ENCODE results near the gene DCBLD2. TPM values are rescaled to one million over a fixed set of nuclear protein-coding genes. Genes with fewer than 3 reads are reported as not detected.

The DCBLD2 gene
- total and polyA plus RNA-seq, 2 donors (not counting 3 experiments of a cell fraction or from before 2014, with no cell fraction given) = 28.7 to 77.3 TPM

- Histone ChIP-seq H3K4me3 (replicated peaks in 1 of 3; ENCODE audit: insufficient read depth in 1 of 3, low read depth in 1 of 3, low read length in 3 of 3) (no peak overlapping the region), H3K9me1 (replicated peaks; ENCODE audit: control insufficient read depth, extremely low read depth, insufficient read depth, low read length) (no peaks in the 10 kb centered on the region), H3K27ac (ENCODE audit: insufficient read depth, low read depth, low read length) (no peak overlapping the region), H3K79me2 (ENCODE audit: control insufficient read depth, insufficient read depth, low read length) (no peaks in the 10 kb centered on the region), H3K9ac (replicated peaks; ENCODE audit: extremely low read depth, insufficient read depth, low read length) (no peak overlapping the region), H3K4me1 (ENCODE audit: control insufficient read depth, extremely low read depth, insufficient read depth, low read length) (peaks cover 36% of the 10 kb centered on the region), H3K36me3 (ENCODE audit: control insufficient read depth in 2 of 2, extremely low read depth in 1 of 2, insufficient read depth in 2 of 2, low read length in 2 of 2) (peaks cover 0 to 6% of the 10 kb centered on the region in 2 experiments), H3K27me3 (ENCODE audit: control insufficient read depth in 2 of 2, insufficient read depth in 2 of 2, low read length in 2 of 2) (no peaks in the 10 kb centered on the region), H4K20me1 (replicated peaks; ENCODE audit: control insufficient read depth, extremely low read depth, insufficient read depth, low read length) (no peaks in the 10 kb centered on the region), H3K4me2 (ENCODE audit: insufficient read depth, low read length) (no peak overlapping the region), H3K9me3 (replicated peaks; ENCODE audit: control insufficient read depth, insufficient read depth, low read length) (no peaks in the 10 kb centered on the region), H2AFZ (ENCODE audit: low read depth, low read length) (no peak overlapping the region)
- no peak for DNase-seq (ENCODE audit: low read depth, low spot score)
- intact Hi-C loops (cut with micrococcal nuclease) = no loop called here
- dilution Hi-C loops (cut with MboI; ENCODE audit: extremely low pct_ligation_motif_present, low sequenced_read_pairs) = no loop called here
- ChIA-PET POLR2A (interaction anchor here (1.1 kb wide), 1 partner anchor 15 kb away, joined by 3 read pairs; no protein-coding TSS in a partner anchor), CTCF (interaction anchor here (1.2 to 4.2 kb wide), 6 partner anchors 8 to 180 kb away, joined by 4 to 29 read pairs (median 7); no protein-coding TSS in a partner anchor)
- no TSS peak for BruUV-seq (replicated peaks)
- no peak for FAIRE-seq
- TF ChIP-seq GATA2 (IDR thresholded peaks at IDR 0.05; ENCODE audit: insufficient read depth, insufficient read length, low read depth, low read length) (no peak), EZH2 (IDR thresholded peaks at IDR 0.05; ENCODE audit: borderline replicate concordance, low read depth, low read length, severe bottlenecking) (no peak), JUN (IDR thresholded peaks at IDR 0.05; ENCODE audit: borderline replicate concordance, insufficient read depth, insufficient read length, low read depth) (no peak), MYC (IDR thresholded peaks at IDR 0.05; ENCODE audit: low read depth, low read length) (no peak), CTCF (IDR thresholded peaks at IDR 0.05; ENCODE audit: extremely low read depth in 1 of 2, insufficient read depth in 1 of 2, low read depth in 1 of 2, low read length in 2 of 2) (no peak)
- TF ChIP-seq, protein P1, sequence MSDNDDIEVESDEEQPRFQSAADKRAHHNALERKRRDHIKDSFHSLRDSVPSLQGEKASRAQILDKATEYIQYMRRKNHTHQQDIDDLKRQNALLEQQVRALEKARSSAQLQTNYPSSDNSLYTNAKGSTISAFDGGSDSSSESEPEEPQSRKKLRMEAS (IDR thresholded peaks at IDR 0.05; ENCODE audit: insufficient read depth, insufficient read length) = no peak
These were observed 124.2 kb downstream of the DCBLD2 start for GRCh38 chr3:98777286-98777685.
